Measurements from ENCODE around the gene RNF26.

GRCh38 chr11:119319136-119319699, 15.1 kb upstream of the RNF26 start:
- no peak for TF ChIP-seq CTCF (IDR thresholded peaks at IDR 0.05; ENCODE audit: low read length)
- TF ChIP-seq EZH2 (IDR thresholded peaks at IDR 0.05; ENCODE audit: borderline replicate concordance, low read length) = no peak

All from OCI-LY1 (cell line).